Inflammatory macrophage treated with lipopolysaccharide for 1 hour (primary cell): Measurements from ENCODE around the gene FBXO28.

ENCODE experiments used
- DNase-seq, 2 donors: peaks; one replicate each; pipeline ENCODE4 v3.0.0-alpha.2; 2020 to 2022

FBXO28 gene

DNA sequence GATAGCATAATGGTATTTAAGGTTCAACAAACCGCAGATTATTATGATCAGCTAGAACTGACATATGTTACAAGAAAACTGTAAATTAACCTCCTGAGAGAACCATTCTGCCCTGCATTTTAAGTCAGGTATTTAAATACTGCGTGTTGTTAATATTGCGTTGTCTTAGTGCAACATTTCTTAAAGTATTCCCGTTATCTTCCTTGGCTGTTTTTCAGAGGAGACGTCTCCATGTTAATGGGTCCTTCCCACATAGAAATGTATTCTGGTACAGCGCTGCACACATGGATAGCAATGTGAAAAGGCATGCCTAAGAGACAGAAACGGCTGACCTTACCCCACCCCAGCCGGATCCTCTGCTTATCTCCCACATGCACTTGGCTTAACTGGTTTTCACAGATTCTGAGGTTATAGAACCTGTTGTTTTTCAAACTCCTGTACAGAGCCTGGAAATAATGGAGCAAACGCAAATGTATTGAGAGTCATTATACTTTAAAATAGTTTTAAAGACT, 46.3 kb downstream of the FBXO28 start:
- DNase-seq: no peak

- no peak for DNase-seq
These were observed 48.9 kb downstream of the FBXO28 start for GRCh38 chr1:224162768-224163167.

- DNase-seq: no peak
These were observed 49.4 kb downstream of the FBXO28 start for GRCh38 chr1:224163311-224163710.

DNA sequence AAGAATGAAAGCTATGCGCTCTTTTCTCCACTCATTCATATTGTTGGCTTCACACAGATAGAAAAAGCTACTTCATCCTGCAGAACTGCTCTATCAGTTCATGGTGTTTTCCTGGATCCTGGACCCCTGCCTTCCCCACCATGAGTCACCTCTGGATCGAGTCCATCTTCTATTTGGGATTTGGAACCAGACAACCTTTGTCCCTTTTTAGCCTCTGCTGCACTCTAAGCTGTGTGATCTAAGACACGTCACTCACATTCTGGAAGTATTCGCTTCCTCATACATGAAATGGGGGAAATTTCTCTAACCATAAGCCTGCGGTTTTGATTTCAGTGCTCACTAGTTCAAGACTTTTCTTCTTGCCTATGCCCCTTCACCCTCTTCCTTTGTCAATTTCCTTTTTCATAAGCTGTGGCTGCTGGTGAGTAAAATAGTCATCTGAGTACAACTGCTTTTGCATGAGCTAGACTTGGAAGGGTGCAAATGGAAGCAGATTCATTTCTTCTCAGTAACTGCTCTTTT, 55.0 kb downstream of the FBXO28 start:
- peak; percentile 94 to 98 for DNase-seq

GRCh38 chr1:224169718-224170270, 55.9 kb downstream of the FBXO28 start:
- DNase-seq: peak in 1 of 2 donors; percentile 38

GRCh38 chr1:224170343-224170742, 56.4 kb downstream of the FBXO28 start:
- DNase-seq: no peak

DNA sequence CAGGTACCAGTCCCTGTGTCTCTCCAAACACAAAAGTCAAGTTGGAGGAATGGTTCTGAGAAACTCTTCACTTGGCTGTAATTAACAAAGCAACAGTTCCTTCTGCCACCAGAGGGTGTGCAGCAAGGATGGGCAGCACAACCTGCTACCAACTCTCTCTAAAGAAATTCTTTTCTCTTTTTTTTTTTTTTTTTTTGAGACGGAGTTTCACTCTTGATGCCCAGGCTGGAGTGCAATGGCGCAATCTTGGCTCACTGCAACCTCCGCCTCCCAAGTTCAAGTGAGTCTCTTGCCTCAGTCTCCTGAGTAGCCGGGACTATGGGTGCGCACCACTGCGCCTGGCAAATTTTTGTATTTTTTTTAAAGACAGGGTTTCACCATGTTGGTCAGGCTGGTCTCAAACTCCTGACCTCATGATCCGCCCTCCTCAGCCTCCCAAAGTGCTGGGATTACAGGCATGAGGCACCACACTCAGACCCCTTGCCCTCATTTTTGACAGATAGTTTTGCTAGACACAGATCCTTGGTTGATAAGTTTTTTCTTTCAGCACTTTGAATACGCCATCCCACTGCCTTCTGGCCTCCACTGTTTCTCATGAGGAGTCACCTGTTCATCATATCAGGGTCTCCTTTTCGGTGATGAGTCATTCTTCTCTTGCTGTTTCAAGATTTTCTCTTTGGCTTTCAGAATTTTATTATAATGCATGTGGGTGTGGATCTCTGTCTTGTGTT, 57.0 kb downstream of the FBXO28 start:
- DNase-seq: peak; percentile 72 to 73

DNA sequence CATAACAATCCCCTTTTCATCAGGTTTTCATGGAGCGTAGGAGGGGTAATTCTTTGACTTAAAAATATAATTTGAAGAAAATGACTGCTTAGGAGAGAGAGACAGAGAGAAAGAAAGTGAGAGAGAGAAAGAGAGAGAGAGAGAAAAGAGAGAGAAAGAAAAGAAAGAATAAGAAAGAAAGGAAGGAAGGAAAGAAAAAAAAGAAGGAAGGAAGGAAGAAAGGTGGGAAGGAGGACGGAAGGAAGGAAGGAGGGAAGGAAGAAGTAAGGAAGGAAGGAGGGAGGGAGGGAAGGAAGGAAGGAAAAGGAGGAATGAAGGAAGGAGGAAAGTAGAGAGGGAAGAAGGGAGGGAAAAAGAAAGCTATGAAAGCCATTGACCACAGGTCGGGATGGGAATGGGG, 58.3 kb downstream of the FBXO28 start:
- no peak for DNase-seq

DNA sequence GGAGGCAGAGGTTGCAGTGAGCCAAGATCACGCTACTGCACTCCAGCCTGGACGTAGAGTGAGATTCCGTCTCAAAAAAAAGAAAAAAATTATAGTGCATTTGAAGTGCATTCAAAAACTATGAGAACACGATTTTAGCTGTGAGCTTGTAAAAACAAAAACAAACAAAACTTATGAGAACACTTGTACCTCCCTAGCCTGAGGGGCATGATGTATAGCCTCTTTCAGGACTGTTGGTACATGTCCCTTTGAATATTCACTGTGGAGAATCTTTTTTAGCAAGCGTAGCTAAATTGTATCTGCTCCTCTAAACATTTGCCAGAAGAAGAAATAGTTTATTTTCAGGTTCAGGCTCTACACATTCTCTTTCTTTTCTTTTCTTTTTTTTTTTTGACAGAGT, 59.6 kb downstream of the FBXO28 start:
- DNase-seq: no peak

DNA sequence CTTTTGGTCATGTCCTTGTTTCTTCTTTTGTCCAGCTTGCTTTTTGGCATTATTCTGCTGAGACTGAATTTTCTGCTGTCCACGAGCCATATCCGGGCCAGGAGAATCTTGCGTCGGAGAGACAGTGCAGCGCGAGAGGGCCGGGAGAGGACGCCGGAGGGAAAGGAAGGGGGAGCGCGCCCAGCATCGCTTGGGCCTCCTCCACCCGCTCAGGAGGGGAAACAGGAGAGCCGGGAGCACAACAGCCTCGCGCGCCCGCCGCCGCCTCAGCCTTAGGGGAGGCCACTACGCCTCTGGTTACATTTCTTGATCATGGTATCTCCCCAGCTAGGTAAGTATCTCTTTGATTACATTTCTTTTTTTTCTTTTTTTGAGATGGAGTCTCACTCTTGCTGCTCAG, 61.7 kb downstream of the FBXO28 start:
- no peak for DNase-seq

DNA sequence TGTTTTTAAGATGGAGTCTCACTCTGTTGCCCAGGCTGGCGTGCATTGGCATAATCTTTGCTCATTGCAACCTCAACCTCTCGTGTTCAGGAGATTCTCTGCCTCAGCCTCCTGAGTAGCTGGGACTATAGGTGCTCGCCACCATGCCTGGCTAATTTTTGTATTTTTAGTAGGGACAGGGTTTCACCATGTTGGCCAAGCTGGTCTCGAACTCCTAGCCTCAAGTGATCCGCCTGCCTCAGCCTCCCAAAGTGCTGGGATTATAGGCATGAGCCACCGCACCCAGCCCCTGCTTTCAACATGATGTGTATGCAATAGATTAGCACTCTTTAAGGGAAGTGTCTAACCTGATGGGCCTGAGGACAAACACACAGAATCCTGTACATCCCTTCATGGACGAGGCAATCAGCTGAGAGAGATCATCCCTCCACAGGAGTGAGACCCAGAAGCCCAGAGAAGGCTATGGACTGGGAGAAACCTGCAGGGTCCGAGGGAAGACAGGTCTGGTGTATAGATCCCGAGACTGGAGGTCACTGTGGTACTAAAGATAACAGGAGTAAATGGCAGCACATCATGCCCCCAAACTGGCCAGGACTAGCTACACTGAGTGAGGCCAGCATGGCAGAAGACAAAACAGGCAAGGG, 63.6 kb downstream of the FBXO28 start:
- DNase-seq: no peak

DNA sequence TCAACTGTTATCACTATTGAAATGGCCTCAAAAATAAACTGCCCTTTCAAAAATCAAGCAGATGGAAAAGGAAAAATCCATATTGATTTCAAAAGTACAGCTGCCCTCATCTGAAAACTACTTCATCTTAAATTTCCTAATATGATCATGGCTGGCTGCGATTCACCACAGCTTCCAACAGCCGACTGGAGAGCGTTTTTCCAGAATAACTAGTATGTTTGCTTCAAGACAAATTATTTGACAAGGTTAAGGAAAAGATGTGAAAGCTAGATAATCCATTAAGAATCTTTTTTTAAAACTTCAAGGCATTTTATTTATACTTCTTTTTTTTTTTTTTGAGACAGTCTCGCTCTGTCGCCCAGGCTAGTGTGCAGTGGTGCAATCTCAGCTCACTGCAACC, 65.0 kb downstream of the FBXO28 start:
- no peak for DNase-seq

- no peak for DNase-seq
These were observed 67.0 kb downstream of the FBXO28 start for GRCh38 chr1:224180783-224181452.

DNA sequence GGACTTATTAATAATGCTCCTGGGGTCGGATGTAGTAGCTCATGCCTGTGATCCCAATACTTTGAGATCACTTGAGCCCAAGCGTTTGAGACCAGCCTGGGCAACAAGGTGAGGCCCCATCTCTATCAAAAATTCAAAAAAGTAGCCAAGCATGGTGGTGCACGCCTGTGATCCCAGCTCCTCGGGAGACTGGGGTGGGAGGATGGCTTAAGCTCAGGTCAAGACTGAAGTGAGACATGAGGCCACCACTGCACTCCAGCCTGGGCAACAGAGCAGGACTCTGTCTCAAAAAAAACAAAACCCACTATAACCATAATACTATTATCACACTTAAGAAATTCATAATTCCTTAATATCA, 67.5 kb downstream of the FBXO28 start:
- no peak for DNase-seq

- DNase-seq: no peak
These were observed 68.3 kb downstream of the FBXO28 start for GRCh38 chr1:224182057-224182865.

- peak; percentile 68 to 76 for DNase-seq
These were observed 69.1 kb downstream of the FBXO28 start, which contains the start of gene DEGS1 for GRCh38 chr1:224182866-224183590. Gene DEGS1 (plus strand): TSS chr1:224183240. CDS start chr1:224183337, 97 bp downstream.

DNA sequence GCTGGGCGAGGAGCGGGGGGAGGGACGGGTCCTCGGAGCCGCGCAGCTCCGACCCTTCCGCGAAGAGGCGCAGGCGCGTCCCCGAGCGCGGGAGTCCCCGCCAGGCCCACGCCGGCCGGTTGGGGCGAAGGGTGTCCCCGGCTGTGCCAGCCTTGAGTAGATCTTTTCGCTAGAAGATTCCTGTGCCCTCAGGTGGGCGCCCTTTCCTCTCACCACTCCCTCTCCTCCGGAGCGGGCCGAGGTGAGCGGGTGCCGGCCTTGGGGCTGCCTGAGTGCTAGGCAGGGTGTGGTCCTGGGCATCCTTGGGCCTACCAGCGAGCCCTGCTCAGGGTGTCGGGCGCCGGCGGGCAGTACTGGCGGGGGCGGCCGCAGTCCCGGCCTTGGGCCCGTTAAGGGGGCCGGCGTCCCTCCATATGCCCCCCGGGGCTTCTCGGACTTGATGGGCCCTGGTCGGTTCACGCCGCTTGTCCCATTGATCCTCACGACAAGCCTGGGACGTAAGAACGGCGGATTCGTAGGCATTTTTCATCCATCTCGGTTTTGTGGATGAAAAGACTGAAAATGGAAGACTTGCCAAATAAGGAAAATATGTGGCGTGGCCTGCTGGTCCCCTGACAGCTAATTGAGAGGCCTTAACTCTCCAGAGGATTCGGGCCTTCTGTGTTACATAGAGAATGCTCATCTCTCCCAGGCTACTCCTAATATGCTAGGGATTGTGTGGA, 69.8 kb downstream of the FBXO28 start:
- peak; percentile 58 to 60 for DNase-seq

DNA sequence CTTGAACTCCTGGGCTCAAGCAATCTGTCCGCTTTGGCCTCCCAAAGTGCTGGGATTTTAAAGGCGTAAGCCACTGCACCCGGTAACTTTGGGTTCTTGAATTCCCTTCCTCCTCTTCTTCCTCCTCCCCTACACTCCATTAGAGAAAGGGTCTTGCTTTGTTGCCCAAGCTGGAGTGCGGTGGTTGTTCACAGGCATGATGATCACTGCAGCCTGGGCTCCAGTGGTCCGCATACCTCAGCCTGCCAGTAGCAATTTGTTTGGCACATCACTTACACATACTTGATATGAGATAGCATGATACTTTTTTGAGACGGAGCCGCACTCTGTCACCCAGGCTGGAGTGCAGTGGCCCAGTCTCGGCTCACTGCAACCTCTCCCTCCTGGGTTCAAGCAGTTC, 71.3 kb downstream of the FBXO28 start:
- no peak for DNase-seq

DNA sequence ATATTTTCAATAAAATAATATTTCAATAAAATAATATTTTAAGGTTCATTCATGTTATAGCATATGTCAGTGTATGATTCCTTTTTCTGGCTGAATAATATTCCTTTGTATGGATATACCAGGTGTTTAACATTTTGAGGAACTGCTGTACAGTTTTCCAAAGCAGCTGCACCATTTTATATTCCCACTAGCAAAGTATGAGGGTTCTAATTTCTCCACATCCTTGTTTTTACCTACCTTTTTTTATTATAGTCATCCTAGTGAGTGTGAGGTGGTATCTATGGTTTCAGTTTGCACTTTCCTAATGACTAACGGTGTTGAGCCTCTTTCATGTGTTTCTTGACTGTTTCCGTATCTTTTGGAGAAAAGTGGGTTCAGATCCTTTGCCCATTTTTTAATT, 74.4 kb downstream of the FBXO28 start:
- DNase-seq: no peak

DNA sequence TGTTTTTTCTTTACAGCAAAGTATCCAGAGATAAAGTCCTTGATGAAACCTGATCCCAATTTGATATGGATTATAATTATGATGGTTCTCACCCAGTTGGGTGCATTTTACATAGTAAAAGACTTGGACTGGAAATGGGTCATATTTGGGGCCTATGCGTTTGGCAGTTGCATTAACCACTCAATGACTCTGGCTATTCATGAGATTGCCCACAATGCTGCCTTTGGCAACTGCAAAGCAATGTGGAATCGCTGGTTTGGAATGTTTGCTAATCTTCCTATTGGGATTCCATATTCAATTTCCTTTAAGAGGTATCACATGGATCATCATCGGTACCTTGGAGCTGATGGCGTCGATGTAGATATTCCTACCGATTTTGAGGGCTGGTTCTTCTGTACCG, 75.7 kb downstream of the FBXO28 start:
- no peak for DNase-seq
